Activated CD4-positive, alpha-beta T cell treated with anti-CD3 and anti-CD28 coated beads, Interleukin-2, amount 50 U/mL, for 48 hours (primary cell): Measurements from ENCODE around the gene VOPP1.

Experiments
- DNase-seq, 2 experiments: peaks; one replicate each; pipeline ENCODE4 v3.0.0-alpha.2; 2020

The VOPP1 gene

DNA sequence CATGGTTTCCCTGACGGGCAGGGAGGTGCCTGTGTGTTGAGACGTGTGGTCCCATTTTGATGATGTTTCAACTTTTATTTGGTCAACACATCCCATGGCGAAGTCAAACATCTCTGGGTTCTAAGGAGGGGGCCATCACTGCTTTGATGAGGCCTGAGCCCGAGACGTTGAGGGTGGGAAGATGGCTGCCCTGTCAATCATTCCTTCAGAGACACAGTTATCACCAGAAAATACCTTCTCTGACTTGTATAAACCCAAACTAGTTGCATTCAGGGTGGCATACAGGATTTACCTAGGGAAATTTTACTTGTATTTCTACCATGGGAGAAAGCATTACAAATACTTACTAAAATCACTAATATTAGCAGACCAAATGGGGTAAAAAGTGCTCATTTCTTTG is 64.6 kb downstream of the VOPP1 start:
- no peak for DNase-seq

DNA sequence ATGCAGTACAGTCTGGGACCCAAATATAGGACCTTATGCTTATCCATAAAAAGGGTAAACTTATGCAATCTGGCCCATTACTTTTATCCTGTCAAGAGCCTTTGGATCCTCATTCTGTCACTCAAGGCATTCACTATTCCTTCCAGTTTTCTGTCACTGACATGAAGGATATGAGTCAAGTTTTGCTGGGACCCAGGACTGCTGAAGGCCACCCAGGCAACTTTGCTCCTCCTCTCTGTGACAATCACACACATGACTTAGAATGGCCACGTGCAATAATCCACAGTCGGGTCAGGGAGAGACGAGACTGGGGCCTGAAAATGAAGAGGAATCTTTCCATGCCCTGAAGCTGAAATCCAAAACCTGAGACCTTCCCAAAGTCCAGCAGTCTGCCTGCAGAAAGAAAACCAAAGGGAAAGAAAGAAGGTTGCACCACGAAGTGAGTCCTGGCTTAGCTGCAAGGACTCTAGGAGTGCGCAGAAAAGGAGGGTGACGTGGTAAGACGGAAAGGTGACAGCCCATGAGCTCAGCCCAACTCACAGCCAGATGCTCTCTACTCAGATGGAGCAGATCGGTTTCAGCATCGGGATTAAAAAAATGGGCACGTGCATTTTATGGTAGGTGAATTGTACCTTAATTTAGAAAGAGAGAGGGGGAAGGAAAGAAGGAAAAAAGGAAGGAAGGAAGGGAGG is 67.2 kb downstream of the VOPP1 start:
- no peak for DNase-seq

DNA sequence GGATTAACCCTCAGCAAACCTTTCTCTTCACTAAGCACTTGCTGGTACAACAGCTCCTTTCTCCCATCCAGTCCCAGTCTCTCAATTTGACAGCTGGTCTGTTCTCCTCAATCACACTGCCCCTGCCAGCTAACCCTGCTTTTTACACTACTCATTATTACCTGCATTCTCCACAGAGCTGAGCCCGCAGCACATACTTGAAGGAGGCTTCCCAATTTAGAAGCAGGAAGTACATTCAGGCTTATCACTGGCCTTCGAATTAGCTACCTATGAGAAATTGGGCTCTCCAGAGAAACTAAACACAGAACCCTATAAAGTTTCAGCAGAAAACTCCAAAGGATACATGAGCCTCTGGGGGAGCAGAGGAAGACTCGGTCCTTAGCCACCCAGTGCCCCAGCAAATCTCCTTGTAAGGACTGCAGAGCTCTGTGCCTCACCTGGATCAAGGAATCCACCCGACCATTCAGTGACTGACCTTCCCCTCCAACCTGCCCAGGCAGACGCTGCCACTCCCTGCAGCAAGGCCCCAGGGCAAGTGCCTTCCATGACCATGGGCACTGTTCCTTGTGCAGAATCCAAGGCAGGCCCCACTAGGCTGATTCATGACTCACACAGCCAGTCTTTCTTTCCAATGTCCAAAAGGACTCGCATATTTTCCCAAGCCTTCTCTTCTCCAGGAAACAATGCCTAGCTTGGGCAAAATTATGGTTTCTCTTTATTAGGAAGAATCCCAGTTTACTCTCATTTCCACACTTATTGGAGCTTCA is 68.0 kb downstream of the VOPP1 start:
- no peak for DNase-seq

DNA sequence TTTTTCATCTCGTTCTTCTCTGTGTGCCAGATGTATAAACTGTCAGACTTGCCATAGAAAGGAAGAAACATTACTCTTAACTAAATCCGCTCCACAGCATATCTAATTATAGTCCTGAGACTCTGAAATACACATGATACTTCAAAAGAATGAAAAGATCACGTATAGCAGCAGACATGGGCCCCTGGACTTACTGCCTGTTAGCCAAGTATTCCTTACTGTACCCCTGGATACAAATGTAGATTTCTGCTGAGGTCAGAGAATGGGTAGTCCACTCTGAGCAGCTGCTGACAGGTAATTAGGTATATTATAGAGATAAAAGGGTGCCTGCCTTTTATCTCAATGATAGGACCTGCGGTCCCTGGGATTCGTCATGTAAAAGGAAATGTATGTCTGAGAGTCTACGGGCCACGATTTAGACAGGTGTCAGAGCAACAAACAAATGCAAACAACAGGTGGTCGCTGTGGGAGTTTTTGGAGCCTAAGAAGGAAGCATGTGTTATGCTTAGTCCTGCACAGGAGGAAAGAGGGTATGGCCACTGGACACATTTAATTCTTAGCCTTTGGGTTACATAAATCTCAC is 69.4 kb downstream of the VOPP1 start:
- no peak for DNase-seq

DNA sequence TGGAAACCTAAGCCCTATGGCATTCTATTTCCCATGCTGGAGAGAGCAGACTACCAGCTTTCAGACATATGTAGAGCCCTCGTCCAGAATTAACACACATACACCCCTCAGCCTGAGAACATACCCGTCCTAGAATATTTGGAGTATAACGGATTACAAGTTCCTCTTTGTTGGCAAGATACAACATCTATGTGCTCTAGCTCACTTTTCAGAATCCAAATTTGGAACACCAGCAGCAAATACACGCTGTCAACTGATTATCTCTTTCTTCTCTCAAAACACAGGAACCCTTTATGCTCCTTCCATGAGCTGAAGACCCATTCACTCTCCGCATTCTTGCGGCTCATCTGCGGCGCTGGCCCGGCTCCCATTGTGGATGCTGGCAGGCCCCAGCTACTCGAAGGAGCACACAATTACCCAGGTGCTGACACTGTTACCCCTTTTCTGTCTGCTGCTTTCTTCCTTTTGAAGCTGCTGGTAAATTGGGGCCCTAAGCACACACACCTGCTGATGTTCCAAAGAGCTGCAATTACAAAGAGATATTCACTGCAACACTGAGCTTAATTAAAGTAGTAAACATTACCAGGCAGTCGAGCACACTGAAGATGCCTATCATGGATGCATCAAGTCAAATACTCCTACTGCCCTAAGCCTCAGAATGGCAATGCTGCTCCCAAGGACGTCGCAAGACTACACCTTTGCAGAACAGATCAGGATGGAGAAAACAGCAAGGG is 70.0 kb downstream of the VOPP1 start:
- no peak for DNase-seq

DNA sequence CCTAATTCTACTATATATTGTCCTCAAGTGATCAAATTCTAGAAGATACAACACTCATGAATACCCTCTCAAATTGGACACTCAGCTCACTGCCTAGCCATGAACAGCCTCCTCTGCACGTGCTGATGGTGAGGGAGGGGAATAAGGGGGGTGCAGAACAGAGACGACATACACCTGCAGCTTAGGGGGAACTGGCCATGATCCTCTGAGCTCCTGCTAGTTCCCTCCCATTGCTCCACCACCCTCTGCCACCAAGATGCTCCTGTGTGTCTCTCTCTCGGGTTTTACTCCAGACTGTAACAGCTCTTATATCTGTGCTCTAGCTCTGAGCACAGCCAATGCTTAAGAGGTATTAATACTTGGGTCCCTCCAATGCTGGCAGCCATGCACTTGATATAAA is 70.7 kb downstream of the VOPP1 start:
- DNase-seq, result no peak

DNA sequence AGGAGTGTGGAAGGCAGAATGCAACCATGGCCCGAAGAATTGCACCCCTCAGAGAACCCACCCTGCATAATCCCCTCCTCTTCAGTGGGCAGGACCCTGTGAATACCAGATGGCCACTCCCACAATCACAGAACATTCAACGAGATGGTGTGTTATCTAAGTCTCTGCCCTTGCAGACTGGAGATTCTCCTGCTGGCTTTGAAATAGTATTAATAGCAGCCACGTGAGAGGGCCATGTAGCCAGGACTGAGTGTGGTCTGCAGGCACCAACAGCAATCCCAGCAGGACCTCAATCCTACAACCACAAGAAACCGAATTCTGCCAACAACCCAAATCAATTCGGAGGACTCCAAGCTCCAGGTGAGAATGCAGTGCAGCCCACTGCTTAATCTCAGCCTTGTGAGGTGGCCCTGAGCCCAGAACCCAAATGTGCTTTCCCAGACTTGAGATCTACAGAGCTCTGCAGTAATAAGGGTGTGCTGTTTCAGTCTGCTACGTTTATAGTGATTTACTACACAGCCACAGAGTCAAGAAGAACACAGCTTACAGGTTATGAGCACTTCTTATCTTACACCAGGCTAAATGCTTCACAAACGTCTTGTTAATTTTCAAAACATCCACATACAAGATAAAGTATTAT is 72.1 kb downstream of the VOPP1 start:
- no peak for DNase-seq

DNA sequence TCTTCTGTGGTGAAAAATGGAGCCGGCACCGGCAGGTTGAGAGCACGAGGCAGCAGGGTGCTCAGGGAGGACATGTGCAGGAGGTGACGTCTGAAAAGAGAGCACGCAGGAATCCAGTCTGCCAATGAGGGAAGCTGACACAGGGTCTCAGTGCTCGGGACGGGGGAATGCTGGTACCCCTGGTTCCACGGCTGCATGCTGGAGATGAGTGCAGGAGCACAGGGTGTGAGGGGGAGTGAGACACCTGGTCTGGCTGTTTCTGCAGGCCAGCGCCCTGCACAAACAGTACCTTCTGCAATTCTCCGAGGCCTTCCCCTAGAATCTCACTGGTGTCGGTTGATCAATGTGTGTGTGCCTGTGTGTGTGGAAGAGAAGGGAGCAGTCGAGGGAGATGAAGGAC is 72.7 kb downstream of the VOPP1 start:
- DNase-seq, result no peak

DNA sequence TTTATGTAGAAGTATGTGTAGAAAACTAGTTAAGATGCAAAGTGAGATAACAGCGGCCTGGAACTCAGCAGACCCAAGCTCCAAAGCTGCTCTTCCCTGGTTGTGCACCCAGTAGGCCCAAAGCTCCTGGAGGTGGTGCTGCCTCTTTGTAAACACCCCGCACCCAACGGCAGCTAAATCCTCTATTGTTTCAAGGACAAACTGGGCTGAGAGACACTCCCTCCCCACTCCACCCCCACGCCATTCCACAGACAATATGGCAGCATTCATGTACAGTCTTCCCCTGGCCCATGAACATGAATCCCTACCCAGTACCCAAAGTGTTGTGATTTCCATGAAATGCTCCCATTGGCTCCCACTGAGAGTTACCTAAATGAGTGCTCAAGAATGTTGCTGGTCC is 73.5 kb downstream of the VOPP1 start:
- DNase-seq, result no peak

DNA sequence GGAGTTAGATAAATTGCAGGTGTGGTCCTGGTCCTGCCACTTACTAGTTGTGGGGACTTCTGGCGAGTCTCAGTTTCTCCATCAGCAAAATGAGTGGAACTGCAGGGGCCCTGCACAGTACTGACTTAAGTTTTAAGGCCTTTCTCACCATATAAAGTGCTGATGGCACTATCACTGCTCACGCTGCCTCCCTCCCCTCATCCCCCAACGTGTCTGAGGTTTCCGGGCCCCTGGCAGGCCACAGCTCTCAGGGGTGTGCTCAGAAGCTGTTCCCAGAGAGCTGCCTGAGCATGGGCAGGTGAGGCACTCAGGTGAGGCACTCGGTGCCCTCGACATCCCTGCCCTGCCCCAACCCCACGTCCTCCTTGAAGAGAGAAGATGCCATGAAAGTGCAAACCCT is 74.2 kb downstream of the VOPP1 start:
- DNase-seq, result no peak

DNA sequence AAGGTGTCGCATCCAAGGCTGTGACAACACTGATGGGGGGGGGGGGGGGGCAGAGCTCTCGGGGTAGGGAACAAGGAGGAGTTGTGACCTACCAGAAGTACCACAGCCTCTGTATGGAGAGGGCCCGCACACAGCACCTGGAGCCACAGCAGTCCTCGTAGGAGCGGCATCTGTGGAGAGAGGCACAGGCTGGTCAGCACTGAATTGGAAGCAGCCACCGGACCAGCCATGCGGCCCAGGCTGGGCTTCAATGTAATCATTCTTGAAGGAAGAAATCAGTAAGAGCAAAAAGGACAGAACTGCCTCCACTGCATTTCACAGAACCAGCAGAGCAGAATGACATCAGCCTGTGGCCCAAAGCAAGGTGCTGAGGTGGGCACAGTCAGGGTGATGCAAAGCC is 74.8 kb downstream of the VOPP1 start:
- no peak for DNase-seq

DNA sequence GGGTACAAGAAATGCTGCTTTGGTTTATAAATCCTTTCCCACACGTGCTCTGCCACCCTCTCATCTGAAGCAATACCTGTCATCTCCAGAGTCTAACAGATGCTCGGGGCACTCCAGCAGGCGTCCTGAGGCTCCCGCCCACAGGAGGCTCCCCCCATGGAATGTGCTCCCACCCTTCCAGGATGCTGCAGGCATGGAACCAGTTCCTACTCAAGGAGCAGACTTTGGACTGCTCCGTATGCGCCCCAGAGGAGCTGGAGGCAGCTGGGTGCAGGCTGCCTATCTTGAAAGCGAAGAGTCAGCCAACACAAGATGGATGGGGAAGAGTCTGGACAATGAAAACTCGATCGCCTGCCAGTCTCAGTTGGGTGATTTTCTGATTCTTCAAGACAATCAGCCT is 75.4 kb downstream of the VOPP1 start:
- DNase-seq, result no peak

DNA sequence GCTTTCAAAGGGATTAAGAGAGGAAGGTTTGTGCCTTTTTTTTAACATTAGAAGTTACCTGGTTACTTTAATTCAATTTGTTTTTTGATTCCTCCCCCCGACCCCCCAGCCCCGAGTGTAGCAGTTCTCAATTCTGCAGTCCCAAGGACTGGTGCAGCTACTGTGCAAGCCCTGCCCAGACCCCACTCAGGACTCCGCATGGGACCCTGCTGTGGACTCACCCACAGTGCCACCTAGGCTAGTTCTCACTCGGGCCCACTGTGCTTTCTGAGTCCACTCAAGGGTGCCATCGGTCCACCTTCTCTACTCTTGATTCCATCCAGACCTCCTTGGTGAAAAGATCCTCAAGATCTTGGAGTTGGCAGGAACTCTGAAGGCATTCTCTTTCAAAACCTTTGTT is 77.4 kb downstream of the VOPP1 start:
- no peak for DNase-seq

DNA sequence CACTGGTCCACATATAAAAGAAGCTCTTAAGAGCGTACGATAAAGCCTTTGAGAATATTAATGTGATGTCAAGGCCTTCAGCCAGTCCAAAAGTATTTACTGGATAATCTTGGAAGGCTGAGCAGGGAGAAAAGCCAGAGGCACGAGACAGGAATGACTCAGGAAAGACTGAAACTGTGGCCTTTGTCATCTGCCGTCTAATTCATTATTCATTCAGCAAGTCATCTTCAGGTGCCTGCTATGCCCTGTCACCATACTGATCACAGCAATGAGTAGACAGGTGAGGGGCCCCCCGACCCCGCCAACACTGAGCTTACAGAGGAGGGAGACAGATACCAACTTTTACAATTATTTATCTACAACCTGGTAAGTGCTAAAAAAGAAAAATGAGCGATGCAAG is 78.9 kb downstream of the VOPP1 start:
- no peak for DNase-seq

DNA sequence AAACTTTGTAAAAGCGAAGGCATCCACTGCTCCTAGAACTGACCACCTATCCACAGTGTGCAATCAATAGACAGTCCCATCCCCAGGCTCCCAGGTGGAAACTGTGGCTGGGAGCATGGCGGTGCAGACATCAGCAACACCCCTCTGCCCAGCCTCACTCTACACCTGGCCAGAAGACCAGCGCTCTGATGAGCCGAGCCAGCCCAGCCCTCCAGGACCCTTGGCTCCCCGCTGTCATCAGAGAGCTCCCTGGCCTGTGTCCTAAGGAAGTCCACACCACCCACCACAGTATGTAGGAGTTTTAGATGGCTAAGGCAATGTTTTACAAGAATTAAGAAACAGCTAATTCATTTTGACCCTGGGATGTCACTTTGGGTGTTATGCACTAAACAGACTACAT is 81.0 kb downstream of the VOPP1 start:
- DNase-seq, result no peak

DNA sequence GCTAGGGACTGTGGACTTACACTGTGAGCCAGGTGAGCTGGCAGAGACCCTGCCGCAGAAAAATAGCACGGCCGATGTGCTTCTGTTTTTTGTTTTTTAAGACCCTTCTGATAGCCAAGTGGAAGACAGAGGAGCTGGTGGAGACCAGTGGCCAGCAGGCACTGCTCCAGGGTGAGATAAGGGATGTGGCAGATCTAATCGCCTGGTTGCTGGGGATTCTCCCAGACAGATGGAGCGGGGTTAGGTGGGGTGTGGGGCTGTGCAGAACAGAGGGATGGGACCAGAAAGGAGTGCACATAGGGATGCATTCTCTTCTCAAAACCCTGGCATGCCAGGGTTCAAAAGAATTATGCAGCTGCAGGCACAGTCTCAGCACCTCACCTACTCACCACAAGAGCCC is 82.2 kb downstream of the VOPP1 start:
- no peak for DNase-seq

DNA sequence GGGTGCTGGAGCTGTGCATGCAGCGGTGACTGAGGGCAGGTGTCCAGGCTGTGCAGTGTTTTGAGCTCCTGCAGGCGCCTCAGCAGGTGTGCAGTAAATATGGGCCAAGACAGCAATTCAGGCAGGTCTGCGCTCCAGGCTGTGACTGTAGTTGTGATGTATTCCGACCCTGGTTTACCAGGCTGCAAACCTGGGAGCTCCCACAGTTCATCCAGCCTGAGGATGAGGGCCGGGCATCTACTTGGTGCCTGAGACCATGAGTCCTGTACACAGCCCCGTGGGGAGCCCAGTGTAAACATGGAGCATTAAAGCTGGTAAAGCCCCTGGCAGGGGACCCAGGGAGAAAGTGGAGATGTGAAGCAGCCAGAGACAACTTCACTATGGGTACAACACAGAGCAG is 82.8 kb downstream of the VOPP1 start:
- no peak for DNase-seq

DNA sequence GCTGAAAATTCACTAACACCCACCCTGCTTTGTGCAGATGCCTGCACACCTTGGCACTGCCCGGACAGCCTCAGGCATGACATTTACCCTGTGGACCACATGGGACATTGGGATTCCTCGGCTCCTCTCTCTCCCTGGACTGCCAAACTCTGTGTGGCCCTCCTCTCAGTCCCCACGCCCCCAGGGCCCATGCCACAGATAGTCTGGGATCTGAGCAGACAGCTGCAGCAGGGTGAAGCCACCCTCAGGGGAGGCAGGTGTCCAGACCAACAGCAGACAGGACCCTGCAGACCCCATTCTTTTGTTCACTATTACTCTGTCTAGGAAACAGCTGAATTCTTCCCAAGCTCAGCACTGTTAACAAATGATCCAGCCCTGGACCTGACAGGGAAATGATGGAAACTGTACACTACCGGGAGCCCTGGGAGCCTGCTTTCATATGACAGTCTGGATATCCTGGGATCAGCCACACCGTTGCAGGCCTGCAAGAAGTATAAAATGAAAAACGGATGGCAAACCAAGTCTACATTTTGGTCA is 83.4 kb downstream of the VOPP1 start:
- no peak for DNase-seq

DNA sequence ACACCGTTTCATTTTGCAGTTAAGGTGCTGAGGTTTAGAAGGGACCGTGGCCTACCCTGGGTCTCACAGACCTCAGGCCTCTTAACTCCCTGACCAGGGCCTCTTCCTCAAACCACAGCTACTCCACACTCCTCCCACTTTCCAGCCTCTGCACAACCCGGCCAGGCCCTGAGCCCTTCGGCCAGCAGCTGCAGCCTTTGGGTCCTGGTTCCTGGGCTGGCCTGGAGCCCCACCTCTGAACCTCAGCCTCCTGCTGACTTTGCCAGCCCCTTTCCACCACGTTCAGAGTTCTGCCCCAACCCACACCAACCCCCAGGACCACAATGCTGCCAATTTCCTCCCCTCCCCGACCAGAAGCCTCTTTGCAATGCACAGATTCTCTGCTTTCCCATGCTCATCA is 84.1 kb downstream of the VOPP1 start:
- DNase-seq, result no peak

DNA sequence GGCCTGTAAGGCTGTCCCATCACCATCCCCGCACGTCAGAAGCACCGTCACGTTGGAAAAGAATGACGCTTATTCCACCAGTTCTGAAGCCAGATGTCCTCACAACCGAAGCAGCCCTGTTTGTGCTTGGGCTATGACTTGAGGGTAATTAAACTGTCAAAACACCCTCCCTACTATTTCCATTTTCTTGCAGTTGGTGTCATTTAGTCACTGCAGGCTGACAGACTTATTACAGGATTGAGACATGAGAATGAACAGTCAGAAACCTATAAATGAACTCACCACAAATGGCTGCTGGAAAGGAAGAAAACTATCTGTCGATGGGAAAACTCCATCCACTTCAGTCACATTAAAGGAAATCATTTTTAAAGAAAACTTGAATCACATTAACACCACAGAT is 85.3 kb downstream of the VOPP1 start:
- DNase-seq, result no peak

DNA sequence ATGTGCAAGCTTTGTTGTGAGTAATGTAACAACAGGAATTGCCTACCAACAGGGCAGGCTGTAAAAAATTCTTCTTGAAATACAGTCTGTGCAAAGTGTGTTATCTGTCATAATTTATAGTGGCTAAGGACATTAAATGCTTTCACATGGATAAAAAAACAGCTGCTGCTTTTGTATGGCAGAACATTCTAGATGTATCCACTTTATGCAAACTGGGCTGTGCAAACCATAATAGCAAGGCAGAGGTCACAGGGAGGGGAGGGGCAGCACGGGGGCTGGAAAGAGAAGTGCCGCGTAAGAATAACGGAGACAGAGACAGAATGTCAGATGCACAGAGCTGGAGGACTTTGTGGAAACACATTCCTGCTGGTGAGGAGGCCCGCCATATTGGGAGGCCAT is 86.1 kb downstream of the VOPP1 start:
- DNase-seq, result no peak

DNA sequence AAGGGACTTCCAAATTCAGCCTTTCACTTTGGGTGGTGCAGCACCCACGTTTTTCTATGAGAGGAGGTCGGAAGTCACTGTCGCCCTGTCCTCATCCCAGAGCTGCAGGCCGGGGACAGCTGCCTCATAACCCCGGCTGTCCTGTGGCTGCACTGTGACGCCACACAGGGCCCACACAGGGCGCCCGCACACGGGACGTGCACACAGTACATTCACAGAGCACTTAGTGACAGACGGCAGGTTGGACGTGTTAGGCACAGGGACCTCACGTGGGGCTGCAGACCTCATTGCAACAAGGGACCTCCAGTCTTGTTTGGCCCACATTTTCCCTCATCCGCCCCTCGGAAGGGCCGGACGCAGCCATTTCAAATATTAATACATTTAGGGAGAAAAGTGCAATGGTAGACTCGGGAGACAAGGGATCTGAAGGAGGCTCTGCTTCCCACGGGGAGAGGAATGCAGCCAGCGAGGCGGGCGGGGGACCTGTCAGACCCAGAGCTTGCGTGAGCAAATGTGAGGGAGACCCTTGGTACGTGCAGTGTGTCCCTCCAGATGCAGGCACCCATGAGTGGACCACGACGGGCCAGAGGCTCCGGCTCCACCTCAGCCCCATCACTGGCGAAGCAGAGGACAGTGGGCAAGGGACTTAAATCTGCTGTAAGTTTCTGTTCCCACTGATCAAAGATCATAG is 86.7 kb downstream of the VOPP1 start:
- DNase-seq, result no peak
